ENCODE results near the gene APOL3.
"Not testable (repeated sequence)": the region's sequence is repeated elsewhere in the genome, so short reads cannot be mapped to it uniquely, and the experiment has no call there.

The APOL3 gene

GRCh38 chr22:36156119-36156514 is 4.4 kb downstream of the APOL3 start:
- no peak for DNase-seq

GRCh38 chr22:36155702-36156101 is 4.9 kb downstream of the APOL3 start:
- DNase-seq = no peak

GRCh38 chr22:36154423-36154945 is 6.1 kb downstream of the APOL3 start:
- DNase-seq = no peak

GRCh38 chr22:36153501-36154422 is 6.8 kb downstream of the APOL3 start:
- no peak for DNase-seq

GRCh38 chr22:36152821-36153220 is 7.7 kb downstream of the APOL3 start:
- DNase-seq = not testable (repeated sequence)

- no peak for DNase-seq
Measured at GRCh38 chr22:36152088-36152487, 8.5 kb downstream of the APOL3 start.

- no peak for DNase-seq
Measured at GRCh38 chr22:36151006-36151595, 9.5 kb downstream of the APOL3 start.

- no peak for DNase-seq
Measured at GRCh38 chr22:36149441-36149840, 11.1 kb downstream of the APOL3 start.

- DNase-seq = no peak
Measured at GRCh38 chr22:36148411-36148810, 12.1 kb downstream of the APOL3 start.

- no peak for DNase-seq
Measured at GRCh38 chr22:36147196-36147791, 13.3 kb downstream of the APOL3 start.

- DNase-seq = no peak
Measured at GRCh38 chr22:36145881-36146280, 14.7 kb downstream of the APOL3 start.

GRCh38 chr22:36144886-36145541 is 15.5 kb downstream of the APOL3 start:
- peak; percentile 41 for DNase-seq

GRCh38 chr22:36143956-36144355 is 16.6 kb downstream of the APOL3 start:
- no peak for DNase-seq

- DNase-seq = no peak
Measured at GRCh38 chr22:36143066-36143815, 17.3 kb downstream of the APOL3 start.

GRCh38 chr22:36141481-36141880 is 19.1 kb downstream of the APOL3 start:
- DNase-seq = no peak

- DNase-seq = not testable (repeated sequence)
Measured at GRCh38 chr22:36138709-36139108, 21.8 kb downstream of the APOL3 start.

- DNase-seq = no peak
Measured at GRCh38 chr22:36136988-36137387, 23.6 kb downstream of the APOL3 start.

GRCh38 chr22:36136475-36136874 is 24.1 kb downstream of the APOL3 start:
- no peak for DNase-seq

- no peak for DNase-seq
Measured at GRCh38 chr22:36135306-36135980, 25.1 kb downstream of the APOL3 start.

- DNase-seq = no peak
Measured at GRCh38 chr22:36134182-36134581, 26.4 kb downstream of the APOL3 start.

GRCh38 chr22:36131907-36132306 is 28.6 kb downstream of the APOL3 start:
- no peak for DNase-seq

Data from stimulated activated CD4-positive, alpha-beta T cell treated with anti-CD3 and anti-CD28 coated beads, Interleukin-4, amount 100 ng/mL, for 24 hours (primary cell).